Gastrocnemius medialis (tissue), 4 donors: ENCODE data around the gene SPATA24. TPM values are rescaled to one million over a fixed set of nuclear protein-coding genes. Genes with fewer than 3 reads are reported as not detected.
A peak's percentile ranks its signal among the peaks of the same experiment; 100 is the strongest.

Experiments used
- ATAC-seq, 2 donors: fragments of 150-250 bp; one replicate each; pipeline ENCODE4 v1.9.1; 2016
- DNase-seq, 2 donors: peaks; one replicate each; pipeline ENCODE4 v3.0.0-alpha.2; 2019
- H3K27ac ChIP-seq, 4 donors: fragments of 200-600 bp; sonication (generic); 1 replicate in 1 of 4; 2 replicates in 3 of 4; pipeline ENCODE4 v1.5.1; 2016 to 2018; ENCODE audit warnings: mild to moderate bottlenecking in 2 of 4, moderate library complexity in 1 of 4
- H3K27me3 ChIP-seq, 3 donors: fragments of 200-600 bp; sonication (generic) in 2 of 3; 1 replicate in 1 of 3; 2 replicates in 2 of 3; pipeline versions ENCODE4 v1.5.1 to v1.6.0; 2016 to 2019; ENCODE audit warnings: mild to moderate bottlenecking in 1 of 3, moderate library complexity in 1 of 3
- H3K36me3 ChIP-seq, 2 donors: fragments of 200-600 bp; sonication (generic) in 1 of 2; one replicate each; pipeline ENCODE4 v1.5.1; 2017 to 2018
- H3K4me1 ChIP-seq, 2 donors: fragments of 200-600 bp; sonication (generic) in 1 of 2; one replicate each; pipeline ENCODE4 v1.5.1; 2016 to 2017; ENCODE audit warnings: mild to moderate bottlenecking in 2 of 2
- H3K4me3 ChIP-seq, 4 donors: fragments of 200-600 bp; sonication (generic) in 3 of 4; 1 replicate in 1 of 4; 2 replicates in 3 of 4; pipeline ENCODE4 v1.5.1; 2016 to 2019; ENCODE audit warnings: mild to moderate bottlenecking in 2 of 4
- H3K9me3 ChIP-seq, 3 donors: fragments of 200-600 bp; sonication (generic) in 2 of 3; 1 replicate in 1 of 3; 2 replicates in 2 of 3; pipeline ENCODE4 v1.5.1; 2016 to 2019
- CTCF ChIP-seq, 5 experiments: fragments of 450-650 bp in 3 of 5; fragments of 200-600 bp in 2 of 5; sonication (generic) in 2 of 5; IDR thresholded peaks in 4 of 5; conservative IDR thresholded peaks in 1 of 5; 1 replicate in 4 of 5; 2 replicates in 1 of 5; pipeline ENCODE4 v1.5.1; 2016 to 2019; ENCODE audit warnings: antibody characterized with exemption in 5 of 5, mild to moderate bottlenecking in 3 of 5, moderate library complexity in 3 of 5
- POLR2A ChIP-seq, 2 donors: fragments of 450-650 bp; IDR thresholded peaks; one replicate each; pipeline ENCODE4 v1.6.1; 2017; ENCODE audit warnings: antibody characterized with exemption in 2 of 2, mild to moderate bottlenecking in 2 of 2, moderate library complexity in 2 of 2
- in situ Hi-C, 4 donors: fragments of 200-750 bp; cut with MboI; loops; one replicate each; pipeline versions ENCODE4 v1.15.0 to v1.8.0; 2017; ENCODE audit warnings: low sequenced_read_pairs in 4 of 4
- intact Hi-C: fragments of 100-400 bp; cut with DNase I; formaldehyde crosslinking; loops from one replicate; pipeline ENCODE4 v1.15.1; 2023; ENCODE audit warnings: low total_unique reads
- total RNA-seq, 4 donors: library from RNA; depleted of rRNA; stranded (reverse); fragments of >200 nt; gene quantifications; one replicate each; pipeline versions ENCODE4 v1.1.0 to v1.2.3, GENCODE V29; 2016

Gene SPATA24
- total RNA-seq, 4 donors from 2014 or later = 6.8 to 24.1 (median 12.5) TPM

DNA sequence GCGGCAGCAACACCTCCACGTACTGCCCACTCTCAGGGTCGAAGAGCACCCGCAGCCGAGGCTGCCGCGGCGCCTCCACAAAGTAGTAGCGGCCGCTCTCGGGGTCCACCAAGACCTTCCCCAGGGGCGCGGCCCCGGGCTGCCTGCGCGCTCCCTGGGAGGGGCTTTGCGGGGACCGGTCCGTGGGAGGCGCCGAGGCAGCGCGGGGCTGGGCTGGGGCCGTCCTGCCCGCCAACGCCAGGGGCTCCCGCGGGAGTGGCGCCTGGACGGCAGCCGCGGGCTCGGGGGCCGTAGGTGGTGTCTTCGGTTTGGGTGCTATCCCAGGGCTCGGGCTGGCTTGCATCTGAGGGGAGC, 11.6 kb downstream of the SPATA24 start:
- intact Hi-C loops = loop anchor here (5.0 kb wide), 1 partner anchor 1770 kb away; no protein-coding TSS in a partner anchor

GRCh38 chr5:139391570-139392323, 12.1 kb downstream of the SPATA24 start:
- ATAC-seq (no peak), DNase-seq (no peak)
- intact Hi-C loops (loop anchor here (5.0 kb wide), 1 partner anchor 1769 kb away; no protein-coding TSS in a partner anchor), in situ Hi-C loops (no loop called here)
- peak overlapping the region; percentile 67 to 84 (median 72) for H3K4me3 ChIP-seq
- H3K27ac ChIP-seq = peak overlapping the region; percentile 99 to 100 (median 100)
- TF ChIP-seq CTCF (IDR thresholded peaks at IDR 0.05 in 4 of 5, conservative IDR thresholded peaks at IDR 0.05 in 1 of 5) (no peak), POLR2A (IDR thresholded peaks at IDR 0.05) (no peak)
- no peaks in the 10 kb centered on the region for H3K36me3 ChIP-seq
- no peaks in the 10 kb centered on the region for H3K9me3 ChIP-seq
- H3K4me1 ChIP-seq = peaks cover 26 to 60% of the 10 kb centered on the region in 2 donors
- no peaks in the 10 kb centered on the region for H3K27me3 ChIP-seq

More for the DNA sequence above, 11.6 kb downstream of the SPATA24 start:
- Histone ChIP-seq H3K4me3 (peak overlapping the region; percentile 67 to 84 (median 72)), H3K4me1 (peaks cover 31 to 64% of the 10 kb centered on the region in 2 donors), H3K27ac (peak overlapping the region; percentile 99 to 100 (median 100)), H3K36me3 (no peaks in the 10 kb centered on the region), H3K9me3 (no peaks in the 10 kb centered on the region), H3K27me3 (no peaks in the 10 kb centered on the region)
- DNase-seq = no peak
- in situ Hi-C loops = no loop called here
- TF ChIP-seq CTCF (IDR thresholded peaks at IDR 0.05 in 4 of 5, conservative IDR thresholded peaks at IDR 0.05 in 1 of 5) = no peak
- TF ChIP-seq POLR2A (IDR thresholded peaks at IDR 0.05) = no peak
- ATAC-seq = no peak

- peak in 1 of 2 donors; percentile 81 for DNase-seq
Observed at GRCh38 chr5:139390639-139391569, 13.0 kb downstream of the SPATA24 start.

More at GRCh38 chr5:139390639-139391569, 13.0 kb downstream of the SPATA24 start:
- peak in 1 of 2 donors; percentile 12 for ATAC-seq
- Histone ChIP-seq H3K9me3 (no peaks in the 10 kb centered on the region), H3K4me1 (peaks cover 17 to 52% of the 10 kb centered on the region in 2 donors), H3K27me3 (no peaks in the 10 kb centered on the region), H3K4me3 (peak overlapping the region; percentile 67 to 84 (median 72)), H3K36me3 (no peaks in the 10 kb centered on the region), H3K27ac (peak overlapping the region; percentile 99 to 100 (median 100))
- intact Hi-C loops (loop anchor here (1.0 to 5.0 kb wide), 2 partner anchors 17 to 1769 kb away; no protein-coding TSS in a partner anchor), in situ Hi-C loops (no loop called here)
- TF ChIP-seq CTCF (IDR thresholded peaks at IDR 0.05 in 4 of 5, conservative IDR thresholded peaks at IDR 0.05 in 1 of 5) = no peak
- no peak for TF ChIP-seq POLR2A (IDR thresholded peaks at IDR 0.05)
